ENCODE data around the gene KIF3A.
A peak's percentile ranks its signal among the peaks of the same experiment; 100 is the strongest.
"Not testable (repeated sequence)": the region's sequence is repeated elsewhere in the genome, so short reads cannot be mapped to it uniquely, and the experiment has no call there.

KIF3A gene

GRCh38 chr5:132714456-132715307, 22.7 kb downstream of the KIF3A start:
- peak in 1 of 2 experiments; percentile 0 for DNase-seq

DNA sequence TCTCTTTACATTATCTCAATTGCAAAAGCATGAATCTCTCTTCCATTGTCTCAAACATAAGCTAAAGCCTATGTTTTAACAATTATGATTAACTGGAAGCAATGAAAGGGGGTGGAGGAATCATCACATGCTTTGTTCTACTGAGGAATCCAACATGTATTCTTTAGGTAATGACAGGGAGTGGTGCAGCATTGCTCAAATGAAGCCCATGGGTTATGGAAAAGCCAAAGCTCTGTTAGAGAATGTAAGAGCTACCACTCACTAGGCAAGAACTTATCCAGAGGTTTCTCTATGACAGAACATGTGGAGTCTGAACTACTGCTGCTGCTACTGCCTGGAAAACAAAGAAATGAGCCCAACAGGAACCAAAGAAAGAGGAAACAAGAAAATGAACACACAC, 28.7 kb downstream of the KIF3A start:
- DNase-seq = no peak

DNA sequence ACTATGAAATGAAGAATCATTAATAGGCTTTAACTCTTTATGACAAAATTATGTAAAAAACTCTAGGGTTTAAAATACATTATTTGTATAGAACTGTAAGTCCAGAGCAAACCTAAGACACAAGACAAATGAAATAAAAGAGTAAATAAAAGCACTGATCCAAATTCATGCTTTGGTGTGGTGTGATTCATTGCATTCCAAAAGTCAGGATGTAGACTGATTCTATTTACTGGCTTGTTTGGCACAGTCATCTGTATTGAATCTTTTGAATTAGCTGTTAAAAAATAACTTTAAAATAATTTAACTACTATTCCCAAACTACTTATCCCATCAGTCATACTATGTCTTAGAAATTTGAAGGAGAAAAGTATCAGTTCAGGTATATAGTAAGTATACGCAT, 32.5 kb downstream of the KIF3A start:
- DNase-seq = no peak

DNA sequence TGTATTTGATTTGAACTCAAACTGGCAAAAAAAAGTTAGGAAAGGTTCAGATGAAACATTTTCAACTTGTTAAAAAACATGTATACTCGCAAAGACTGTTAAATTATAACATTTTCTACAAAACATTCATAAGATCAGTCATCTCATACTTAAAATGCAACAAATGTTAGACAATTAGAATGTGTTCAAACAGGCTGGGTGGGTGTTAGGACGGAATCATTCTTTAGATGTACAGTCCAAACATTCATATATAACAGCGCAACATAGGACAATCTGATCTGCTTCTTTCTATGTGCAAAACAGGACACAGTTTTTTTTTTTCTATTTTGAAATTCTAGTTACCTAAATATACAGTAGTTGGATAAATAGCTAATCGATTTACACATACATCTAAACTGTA, 41.4 kb downstream of the KIF3A start:
- DNase-seq = no peak

DNA sequence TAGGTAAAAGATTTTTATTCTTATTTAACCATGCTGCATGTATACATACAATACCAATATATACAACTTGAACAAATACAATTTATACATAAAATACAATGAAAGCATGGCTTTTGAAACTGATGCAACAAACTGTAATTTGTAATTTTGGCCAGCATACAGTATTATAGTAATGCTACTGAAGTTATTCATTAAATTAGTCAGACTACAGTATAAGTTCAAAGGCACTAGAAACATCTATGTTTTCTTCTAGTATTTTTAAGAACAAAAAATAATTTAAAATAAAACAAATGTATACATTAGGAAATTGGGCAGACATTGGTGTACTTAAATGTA, 44.7 kb downstream of the KIF3A start:
- DNase-seq = no peak

- not testable (repeated sequence) for DNase-seq
Measured at GRCh38 chr5:132691755-132692631, 45.4 kb downstream of the KIF3A start.

- DNase-seq = no peak
Measured at GRCh38 chr5:132690156-132690555, 47.2 kb downstream of the KIF3A start.

DNA sequence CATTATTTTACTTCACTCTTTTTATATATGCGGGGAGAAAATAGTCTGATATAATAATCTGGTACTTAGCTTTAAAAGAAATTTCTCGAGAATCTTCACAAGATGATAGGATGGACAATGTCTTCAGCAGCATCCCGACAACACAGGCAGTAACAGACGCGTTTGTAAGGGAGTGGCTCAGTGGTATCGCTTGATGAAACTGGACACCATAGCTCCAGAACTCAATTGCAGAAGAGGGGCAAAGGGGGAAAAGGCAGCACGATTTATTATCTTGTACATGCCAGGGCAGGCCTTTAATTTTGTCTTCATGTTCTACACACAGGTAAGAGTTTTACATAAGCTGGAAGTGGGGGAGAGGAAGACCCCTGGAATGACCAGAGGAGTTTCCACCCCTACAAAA, 47.8 kb downstream of the KIF3A start:
- no peak for DNase-seq

GRCh38 chr5:132688536-132689339, 48.6 kb downstream of the KIF3A start:
- no peak for DNase-seq

DNA sequence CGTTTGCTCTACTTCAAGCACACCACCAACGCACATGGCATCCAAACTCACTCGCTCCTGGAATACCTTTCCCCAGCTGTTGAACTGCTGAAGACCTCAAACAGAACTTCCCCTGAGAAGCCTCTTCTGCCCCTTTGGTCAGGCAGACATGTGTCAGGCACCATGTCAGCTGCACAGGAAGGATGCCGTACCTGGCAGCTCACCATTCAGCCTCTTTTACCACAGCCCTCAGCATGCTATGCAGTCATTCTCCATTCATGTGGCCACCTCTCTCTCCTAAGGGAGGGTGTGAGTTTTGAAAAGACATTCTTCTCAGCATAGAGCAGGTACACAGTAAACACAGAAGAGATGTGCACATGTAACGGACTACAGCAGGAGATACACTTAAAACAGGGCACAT, 49.4 kb downstream of the KIF3A start:
- DNase-seq = no peak

- DNase-seq = no peak
Measured at GRCh38 chr5:132686193-132686592, 51.2 kb downstream of the KIF3A start.

DNA sequence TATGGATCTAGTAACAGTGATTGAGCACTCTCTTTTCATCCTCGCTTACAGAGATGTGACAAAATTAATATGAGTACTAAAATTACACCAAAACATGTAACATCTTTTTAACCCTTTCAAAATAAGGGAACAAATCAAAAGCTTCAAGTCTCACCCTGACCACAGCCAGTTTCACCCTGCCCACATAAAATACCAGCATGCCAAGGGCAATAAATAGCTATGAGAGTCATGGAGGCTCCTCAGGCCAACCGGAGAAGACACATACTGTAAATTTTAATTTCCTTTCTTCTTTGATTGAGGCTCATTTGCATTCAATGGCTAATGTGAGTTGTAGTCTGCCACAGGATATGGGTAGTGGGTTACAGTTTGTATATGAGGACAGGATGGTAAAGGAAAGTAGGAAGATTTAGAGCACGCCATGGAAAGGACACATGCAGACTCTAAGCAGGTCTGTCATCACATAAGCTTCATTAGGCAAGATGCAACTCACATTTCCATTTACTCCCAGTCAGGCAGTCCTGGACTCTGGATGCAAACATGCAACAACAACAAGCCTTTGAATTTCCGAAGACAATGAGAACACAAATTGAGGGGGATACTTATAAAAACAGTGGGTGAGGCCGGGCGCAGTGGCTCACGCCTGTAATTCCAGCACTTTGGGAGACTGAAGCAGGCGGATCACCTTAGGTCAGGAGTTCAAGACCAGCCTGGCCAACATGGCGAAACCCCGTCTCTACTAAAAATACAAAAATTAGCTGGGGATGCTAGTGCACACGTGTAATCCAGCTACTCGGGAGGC, 52.2 kb downstream of the KIF3A start:
- no peak for DNase-seq

GRCh38 chr5:132684491-132684890, 52.9 kb downstream of the KIF3A start:
- DNase-seq = no peak

DNA sequence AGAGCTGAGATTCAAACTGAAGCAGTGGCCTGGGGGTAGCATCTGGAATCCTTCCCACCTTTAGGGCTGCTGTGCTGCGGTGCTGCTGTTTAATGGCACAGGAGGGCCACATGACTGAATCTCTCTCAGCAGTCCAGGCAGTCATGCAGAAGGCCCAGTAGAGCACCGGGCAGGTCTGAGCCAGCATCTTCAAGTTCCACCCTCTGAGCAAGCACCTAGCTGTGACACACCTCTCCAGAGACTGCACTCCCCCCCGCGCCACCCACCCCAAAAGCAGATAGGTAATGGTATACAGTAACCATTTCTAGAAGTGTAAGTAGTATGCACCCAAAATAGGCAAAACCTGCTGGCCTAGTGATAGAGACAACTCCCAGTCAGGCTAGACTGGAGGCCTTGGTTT, 55.4 kb downstream of the KIF3A start:
- no peak for DNase-seq

- no peak for DNase-seq
Measured at GRCh38 chr5:132681476-132681831, 55.9 kb downstream of the KIF3A start.

DNA sequence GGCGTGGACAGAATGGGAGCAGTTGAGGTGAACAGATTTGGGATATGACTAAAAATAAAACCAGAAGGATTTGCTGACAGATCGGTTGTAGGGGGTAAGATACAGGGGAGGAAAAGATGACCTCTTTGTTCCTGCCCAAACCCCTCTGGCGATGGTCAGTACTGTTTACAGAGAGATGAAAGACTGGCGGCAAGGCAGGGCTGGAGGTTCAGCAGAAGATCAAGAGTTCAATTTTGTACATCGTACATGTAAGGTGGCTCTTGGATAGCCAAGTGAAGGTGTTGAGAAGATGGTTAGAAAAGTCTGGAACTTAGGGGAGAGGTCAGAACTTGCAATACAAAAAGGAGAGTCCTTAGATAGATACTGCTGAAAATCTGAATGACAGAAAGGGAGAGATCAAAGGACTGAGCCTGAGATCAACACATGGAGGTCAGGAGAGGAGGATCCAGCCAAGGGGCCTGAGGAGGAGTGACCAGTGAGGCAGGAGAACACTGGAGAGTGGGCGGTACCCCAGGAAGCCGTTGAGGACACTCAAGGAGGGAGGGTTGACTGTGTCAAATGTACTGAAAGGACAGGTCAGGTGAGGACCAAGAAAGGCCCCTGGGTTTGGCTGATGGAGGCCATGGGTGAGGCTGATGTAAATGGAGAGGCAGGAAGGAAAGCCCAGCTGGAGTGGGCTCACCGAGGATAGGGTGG, 56.4 kb downstream of the KIF3A start:
- DNase-seq = no peak

GRCh38 chr5:132679717-132680380, 57.5 kb downstream of the KIF3A start:
- DNase-seq = no peak

GRCh38 chr5:132679166-132679565, 58.2 kb downstream of the KIF3A start:
- no peak for DNase-seq

- no peak for DNase-seq
Measured at GRCh38 chr5:132678735-132679134, 58.6 kb downstream of the KIF3A start.

GRCh38 chr5:132677682-132678400, 59.5 kb downstream of the KIF3A start:
- DNase-seq = no peak

GRCh38 chr5:132677191-132677590, 60.2 kb downstream of the KIF3A start:
- DNase-seq = peak in 1 of 2 experiments; percentile 11

Measured in NCI-H524 (cell line).